Gastroesophageal sphincter (tissue), 4 donors: ENCODE measurements around the gene KCNK5. TPM values are rescaled to one million over a fixed set of nuclear protein-coding genes. Genes with fewer than 3 reads are reported as not detected.

Experiments
- ATAC-seq: fragments of 150-250 bp; one replicate; pipeline ENCODE4 v1.9.1; 2016; ENCODE audit warnings: mild to moderate bottlenecking, moderate library complexity
- H3K27ac ChIP-seq, 4 donors: fragments of 200-600 bp; sonication (generic) in 3 of 4; 1 replicate in 3 of 4; 2 replicates in 1 of 4; pipeline ENCODE4 v1.5.1; 2016 to 2019
- H3K27me3 ChIP-seq: fragments of 200-600 bp; sonication (generic); one replicate; pipeline ENCODE4 v1.5.1; 2019
- H3K36me3 ChIP-seq, 2 donors: fragments of 200-600 bp; sonication (generic); one replicate each; pipeline ENCODE4 v1.5.1; 2019; ENCODE audit warnings: control low read depth in 1 of 2
- H3K4me1 ChIP-seq, 3 donors: fragments of 200-600 bp; sonication (generic); 1 replicate in 2 of 3; 2 replicates in 1 of 3; pipeline ENCODE4 v1.5.1; 2016 to 2019; ENCODE audit warnings: control low read depth in 2 of 3
- H3K4me3 ChIP-seq, 2 donors: fragments of 200-600 bp; sonication (generic); one replicate each; pipeline ENCODE4 v1.5.1; 2019; ENCODE audit warnings: mild to moderate bottlenecking in 1 of 2, moderate library complexity in 1 of 2
- H3K9me3 ChIP-seq, 3 donors: fragments of 200-600 bp; sonication (generic); one replicate each; pipeline ENCODE4 v1.5.1; 2017 to 2019; ENCODE audit warnings: control low read depth in 2 of 3
- CTCF ChIP-seq, 4 experiments: fragments of 200-600 bp in 2 of 4; fragments of 450-650 bp in 2 of 4; sonication (generic) in 1 of 4; IDR thresholded peaks; one replicate each; pipeline ENCODE4 v1.5.1; 2017 to 2019; ENCODE audit warnings: antibody characterized with exemption in 4 of 4, mild to moderate bottlenecking in 2 of 4, moderate library complexity in 2 of 4
- EP300 ChIP-seq: sonication (generic); formaldehyde crosslinking; IDR thresholded peaks from one replicate; pipeline ENCODE4 v1.6.1; 2017; ENCODE audit warnings: antibody characterized with exemption, mild to moderate bottlenecking
- POLR2A ChIP-seq, 2 donors: fragments of 450-650 bp; IDR thresholded peaks; one replicate each; pipeline ENCODE4 v1.6.1; 2017; ENCODE audit warnings: antibody characterized with exemption in 2 of 2, mild to moderate bottlenecking in 2 of 2, moderate library complexity in 1 of 2
- POLR2AphosphoS5 ChIP-seq: sonication (generic); formaldehyde crosslinking; IDR thresholded peaks from one replicate; pipeline ENCODE4 v1.6.1; 2017; ENCODE audit warnings: antibody characterized with exemption
- WGBS, 2 donors: methylation state at CpG; one replicate each; pipeline ENCODE4 v1.1.5; 2018; ENCODE audit warnings: low coverage in 1 of 2; 5-methylcytosine and 5-hydroxymethylcytosine counted together
- total RNA-seq, 4 donors: library from RNA; depleted of rRNA; stranded (reverse); fragments of >200 nt; gene quantifications; one replicate each; pipeline ENCODE4 v1.1.0, GENCODE V29; 2016

KCNK5 gene
- total RNA-seq, 4 donors from 2014 or later, result 7.3 to 11.5 (median 8.0) TPM

GRCh38 chr6:39181333-39181732 is 47.9 kb downstream of the KCNK5 start:
- H3K27ac ChIP-seq, result no peak overlapping the region
- H3K4me1 ChIP-seq, result no peaks in the 10 kb centered on the region
- WGBS, 2 donors, result 68 to 80% methylated on average over 2 to 5 of the region's 6 CpGs
- no peaks in the 10 kb centered on the region for H3K36me3 ChIP-seq
- peaks cover 0 to 22% (median 0%) of the 10 kb centered on the region in 3 donors for H3K9me3 ChIP-seq
- H3K4me3 ChIP-seq, result no peak overlapping the region
- H3K27me3 ChIP-seq, result no peaks in the 10 kb centered on the region
- ATAC-seq, result no peak
- TF ChIP-seq CTCF (IDR thresholded peaks at IDR 0.05), result no peak
- TF ChIP-seq EP300, result no peak
- TF ChIP-seq POLR2AphosphoS5, result no peak
- no peak for TF ChIP-seq POLR2A (IDR thresholded peaks at IDR 0.05)

- 50 to 58% methylated on average over 2 to 4 of the region's 4 CpGs for WGBS, 2 donors
- H3K36me3 ChIP-seq, result no peaks in the 10 kb centered on the region
- H3K4me3 ChIP-seq, result no peak overlapping the region
- no peaks in the 10 kb centered on the region for H3K4me1 ChIP-seq
- peaks cover 0 to 22% (median 0%) of the 10 kb centered on the region in 3 donors for H3K9me3 ChIP-seq
- no peaks in the 10 kb centered on the region for H3K27me3 ChIP-seq
- no peak overlapping the region for H3K27ac ChIP-seq
- ATAC-seq, result no peak
- TF ChIP-seq POLR2A (IDR thresholded peaks at IDR 0.05) (no peak), EP300 (no peak), POLR2AphosphoS5 (no peak), CTCF (IDR thresholded peaks at IDR 0.05) (no peak)
These were observed 50.5 kb downstream of the KCNK5 start for GRCh38 chr6:39178804-39179203.

- no peak overlapping the region for H3K27ac ChIP-seq
- H3K4me3 ChIP-seq, result no peak overlapping the region
- H3K27me3 ChIP-seq, result no peaks in the 10 kb centered on the region
- 69 to 76% methylated on average over 5 to 7 of the region's 8 CpGs for WGBS, 2 donors
- ATAC-seq, result no peak
- no peak for TF ChIP-seq POLR2AphosphoS5
- TF ChIP-seq EP300, result no peak
- H3K36me3 ChIP-seq, result no peaks in the 10 kb centered on the region
- no peaks in the 10 kb centered on the region for H3K4me1 ChIP-seq
- H3K9me3 ChIP-seq, result peaks cover 0 to 22% (median 0%) of the 10 kb centered on the region in 3 donors
These were observed 51.0 kb downstream of the KCNK5 start for GRCh38 chr6:39178235-39178634.

- no peak for ATAC-seq
- WGBS, 2 donors, result 100% methylated on average over 1 of the region's 1 CpG; no CpG with 5 or more reads in 1 of the 2 donors
- TF ChIP-seq EP300, result no peak
- TF ChIP-seq POLR2A (IDR thresholded peaks at IDR 0.05), result no peak
- TF ChIP-seq CTCF (IDR thresholded peaks at IDR 0.05), result no peak
- no peak for TF ChIP-seq POLR2AphosphoS5
- H3K36me3 ChIP-seq, result no peaks in the 10 kb centered on the region
- no peak overlapping the region for H3K27ac ChIP-seq
- H3K4me1 ChIP-seq, result no peaks in the 10 kb centered on the region
- no peaks in the 10 kb centered on the region for H3K27me3 ChIP-seq
- peaks cover 0 to 26% (median 0%) of the 10 kb centered on the region in 3 donors for H3K9me3 ChIP-seq
- no peak overlapping the region for H3K4me3 ChIP-seq
These were observed 52.1 kb downstream of the KCNK5 start for GRCh38 chr6:39177130-39177529.

GRCh38 chr6:39173270-39173669 is 56.0 kb downstream of the KCNK5 start:
- Histone ChIP-seq H3K36me3 (no peaks in the 10 kb centered on the region), H3K9me3 (peaks cover 0 to 35% (median 0%) of the 10 kb centered on the region in 3 donors), H3K4me3 (no peak overlapping the region), H3K27me3 (peaks cover 5% of the 10 kb centered on the region), H3K4me1 (no peaks in the 10 kb centered on the region), H3K27ac (no peak overlapping the region)
- TF ChIP-seq CTCF (IDR thresholded peaks at IDR 0.05), result no peak
- TF ChIP-seq EP300, result no peak
- TF ChIP-seq POLR2A (IDR thresholded peaks at IDR 0.05), result no peak
- TF ChIP-seq POLR2AphosphoS5, result no peak
- no peak for ATAC-seq
- 77 to 78% methylated on average over 5 to 6 of the region's 6 CpGs for whole genome bisulfite sequencing, 2 donors
